Activated CD4-positive, alpha-beta memory T cell treated with anti-CD3 and anti-CD28 coated beads for 36 hours (primary cell): Measurements from ENCODE around the gene ZBTB20. TPM values are rescaled to one million over a fixed set of nuclear protein-coding genes. Genes with fewer than 3 reads are reported as not detected.

Experiments
- CTCF ChIA-PET: fragments of 350-600 bp; sonication (Branson Sonifier 250); formaldehyde crosslinking; loops from one replicate; lab custom pipeline; 2021; ENCODE audit warnings: antibody characterized with exemption, inconsistent platforms; lab: Charles Lee
- POLR2A ChIA-PET: fragments of 350-600 bp; sonication (Branson Sonifier 250); formaldehyde crosslinking; loops from one replicate; lab custom pipeline; 2021; ENCODE audit warnings: antibody characterized with exemption; lab: Charles Lee
- DNase-seq: peaks from one replicate; pipeline ENCODE4 v3.0.0-alpha.2; 2020
- H3K27ac Mint-ChIP-seq: one replicate; pipeline ENCODE4 v1.8.0; 2021; ENCODE audit warnings: mixed read lengths
- H3K27me3 Mint-ChIP-seq: one replicate; pipeline ENCODE4 v1.8.0; 2021; ENCODE audit warnings: mixed read lengths
- H3K36me3 Mint-ChIP-seq: one replicate; pipeline ENCODE4 v1.8.0; 2021; ENCODE audit warnings: mixed read lengths
- H3K4me1 Mint-ChIP-seq: one replicate; pipeline ENCODE4 v1.8.0; 2021; ENCODE audit warnings: low read depth, mixed read lengths
- H3K4me3 Mint-ChIP-seq: one replicate; pipeline ENCODE4 v1.8.0; 2021; ENCODE audit warnings: mild to moderate bottlenecking, mixed read lengths
- H3K9me3 Mint-ChIP-seq: one replicate; pipeline ENCODE4 v1.8.0; 2021; ENCODE audit warnings: mixed read lengths
- intact Hi-C: fragments of 100-400 bp; cut with micrococcal nuclease; formaldehyde crosslinking; loops from one replicate; pipeline ENCODE4 v1.15.1; 2023
- total RNA-seq, 2 experiments: library from RNA; stranded (reverse); gene quantifications; one replicate each; pipeline ENCODE4 v1.2.3, GENCODE V29; 2021

Gene ZBTB20
- total RNA-seq, 2 experiments from 2014 or later: 4.4 to 5.4 TPM

DNA sequence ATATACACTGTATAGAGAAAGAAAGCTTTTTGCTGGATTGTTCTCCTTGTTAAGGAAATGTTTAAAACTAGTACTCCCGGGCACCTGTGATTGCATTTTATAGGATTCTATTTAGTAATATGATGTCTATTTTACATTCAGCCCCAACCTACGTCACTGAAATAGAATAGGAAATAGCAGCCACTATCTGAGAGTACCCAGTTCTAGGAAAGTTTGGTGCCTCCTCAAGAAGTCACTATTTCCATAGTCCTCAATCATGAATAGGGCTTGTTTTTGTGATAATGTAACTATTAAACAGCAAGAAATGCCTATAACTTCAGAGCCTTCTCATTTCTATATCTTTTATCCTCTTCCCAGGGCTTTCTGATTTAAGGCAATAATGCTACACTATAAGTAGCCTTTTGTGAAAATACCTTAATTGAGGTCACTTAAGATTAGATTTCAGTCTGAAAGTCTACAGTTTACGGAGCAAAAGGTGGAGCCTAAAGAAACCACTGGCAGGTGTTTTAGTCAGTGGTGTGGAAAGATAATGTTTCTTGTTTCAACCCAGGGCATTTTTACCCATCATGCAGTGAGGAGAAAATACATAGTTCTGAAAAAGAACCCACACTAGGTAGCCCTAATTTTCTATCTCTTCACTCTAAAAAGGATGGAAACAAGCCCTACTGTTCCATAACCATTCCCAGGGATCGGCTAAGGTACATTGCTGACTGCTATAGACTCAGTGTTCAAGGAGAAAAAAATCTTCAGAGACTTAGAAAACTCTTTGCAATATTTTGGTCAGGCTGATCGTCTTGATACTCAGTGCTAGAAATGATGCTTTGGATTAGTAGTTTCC lies 814.5 kb downstream of the ZBTB20 start:
- CTCF ChIA-PET: interaction anchor here (2.2 kb wide), 1 partner anchor 33 kb away, joined by 13 read pairs; no protein-coding TSS in a partner anchor
- intact Hi-C loops: loop anchor here (1.0 to 2.0 kb wide), 6 partner anchors 16 to 111 kb away; no protein-coding TSS in a partner anchor
- no peak for DNase-seq
- POLR2A ChIA-PET: interaction anchor here (1.2 kb wide), 1 partner anchor 25 kb away, joined by 7 read pairs; no protein-coding TSS in a partner anchor
- Mint-ChIP-seq H3K36me3 (peaks cover 9% of the 10 kb centered on the region), H3K9me3 (no peaks in the 10 kb centered on the region), H3K27ac (peak overlapping the region; percentile 93), H3K27me3 (no peaks in the 10 kb centered on the region), H3K4me3 (peak overlapping the region; percentile 41), H3K4me1 (peaks cover 90% of the 10 kb centered on the region)

DNA sequence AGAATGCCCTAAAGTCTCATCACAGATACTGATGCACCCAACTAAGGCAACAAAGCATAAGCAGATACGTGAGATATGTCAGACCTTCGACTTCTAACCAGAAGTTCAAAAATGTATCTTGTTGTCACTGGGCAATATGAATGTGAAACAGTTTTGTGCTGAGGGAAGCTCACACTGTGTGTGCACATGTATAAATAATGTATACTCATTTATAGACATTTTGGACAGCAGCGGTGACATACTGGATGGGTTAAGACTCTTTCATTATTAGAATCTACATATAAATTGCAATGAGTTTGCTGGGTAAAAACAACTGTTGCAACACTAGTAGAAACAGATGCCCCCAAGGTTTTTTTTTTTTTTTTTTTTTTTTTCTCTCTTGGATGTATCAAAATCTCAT lies 815.4 kb downstream of the ZBTB20 start:
- Mint-ChIP-seq H3K27ac (peak overlapping the region; percentile 93), H3K27me3 (no peaks in the 10 kb centered on the region), H3K4me3 (no peak overlapping the region), H3K36me3 (peaks cover 9% of the 10 kb centered on the region), H3K4me1 (peaks cover 91% of the 10 kb centered on the region), H3K9me3 (no peaks in the 10 kb centered on the region)
- POLR2A ChIA-PET: interaction anchor here (1.2 kb wide), 1 partner anchor 25 kb away, joined by 7 read pairs; no protein-coding TSS in a partner anchor
- CTCF ChIA-PET: interaction anchor here (0.8 kb wide), 1 partner anchor 11 kb away, joined by 3 read pairs; no protein-coding TSS in a partner anchor
- DNase-seq: no peak
- intact Hi-C loops: loop anchor here (1.0 to 2.0 kb wide), 6 partner anchors 15 to 110 kb away; no protein-coding TSS in a partner anchor

DNA sequence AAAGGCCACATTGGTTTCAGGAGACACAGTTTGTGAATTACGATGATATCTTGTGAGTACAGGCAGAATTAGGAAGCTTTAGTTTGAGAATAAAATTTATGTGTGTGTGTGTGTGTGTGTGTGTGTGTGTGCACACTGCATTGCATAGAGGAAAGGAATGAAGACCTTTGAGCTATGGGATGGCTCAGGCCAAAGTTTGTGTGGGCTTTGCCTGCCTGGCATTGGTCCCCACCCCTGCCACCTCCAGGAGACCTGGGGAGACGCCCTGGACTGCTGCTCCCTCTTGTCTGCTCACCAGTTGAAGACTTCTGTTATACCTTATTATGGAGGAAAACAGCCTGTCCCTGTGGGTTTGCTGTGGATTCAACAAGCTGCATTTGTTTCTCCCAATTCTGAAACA lies 816.1 kb downstream of the ZBTB20 start:
- Mint-ChIP-seq H3K36me3 (peaks cover 9% of the 10 kb centered on the region), H3K27me3 (no peaks in the 10 kb centered on the region), H3K4me3 (no peak overlapping the region), H3K9me3 (no peaks in the 10 kb centered on the region), H3K4me1 (peaks cover 91% of the 10 kb centered on the region), H3K27ac (peak overlapping the region; percentile 93)
- intact Hi-C loops: no loop called here
- ChIA-PET POLR2A (no interaction called here), CTCF (interaction anchor here (0.8 kb wide), 1 partner anchor 10 kb away, joined by 3 read pairs; no protein-coding TSS in a partner anchor)
- no peak for DNase-seq

DNA sequence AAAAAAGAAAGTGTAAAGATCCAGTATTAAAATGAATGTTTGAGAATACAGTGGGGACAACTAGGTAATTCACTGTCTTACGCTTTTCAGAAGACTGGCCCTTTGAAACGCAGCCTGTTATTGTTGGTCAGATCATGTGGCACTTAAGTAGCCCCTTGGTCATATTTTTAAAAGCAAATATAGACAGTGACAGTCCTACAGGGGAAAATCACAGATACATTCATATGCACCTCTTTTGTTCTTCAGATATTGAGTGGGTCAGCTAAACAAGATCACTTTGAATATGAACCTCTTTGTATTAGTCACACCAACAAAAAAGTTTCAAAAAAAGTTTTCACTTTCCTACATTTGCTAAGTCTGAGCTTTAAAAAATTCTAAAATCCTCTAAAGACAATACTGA lies 817.3 kb downstream of the ZBTB20 start:
- Mint-ChIP-seq H3K9me3 (no peaks in the 10 kb centered on the region), H3K36me3 (peaks cover 9% of the 10 kb centered on the region), H3K4me3 (peak overlapping the region; percentile 35), H3K4me1 (peaks cover 91% of the 10 kb centered on the region), H3K27me3 (no peaks in the 10 kb centered on the region), H3K27ac (peak overlapping the region; percentile 84)
- ChIA-PET CTCF (interaction anchor here (0.6 to 1.4 kb wide), 6 partner anchors 9 to 634 kb away, joined by 3 to 7 read pairs (median 4); partner anchors contain the start of gene USF3), POLR2A (interaction anchor here (1.6 to 3.9 kb wide), 3 partner anchors 16 to 116 kb away, joined by 5 to 16 read pairs (median 14); no protein-coding TSS in a partner anchor)
- no peak for DNase-seq
- intact Hi-C loops: loop anchor here (1.0 kb wide), 1 partner anchor 117 kb away; no protein-coding TSS in a partner anchor

DNA sequence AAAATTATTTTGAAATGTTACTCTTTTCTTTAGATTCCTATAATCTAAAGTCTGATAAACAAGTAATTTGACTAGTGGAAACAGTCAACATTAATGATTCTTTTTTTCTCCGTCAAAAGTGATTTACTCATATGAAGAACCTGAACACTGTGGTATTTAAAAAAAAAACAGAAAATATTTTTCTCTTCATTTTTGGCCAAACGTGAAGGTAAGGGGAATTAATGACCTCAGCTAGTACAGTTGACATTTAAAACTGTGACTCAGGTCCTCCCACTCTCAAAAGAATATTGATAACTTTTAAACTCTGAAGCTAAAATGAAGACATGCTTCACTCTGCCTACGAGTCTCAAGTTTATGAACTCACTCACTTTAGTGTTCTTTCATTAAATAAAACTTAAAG lies 818.7 kb downstream of the ZBTB20 start:
- intact Hi-C loops: loop anchor here (1.0 kb wide), 1 partner anchor 12 kb away; no protein-coding TSS in a partner anchor
- Mint-ChIP-seq H3K9me3 (no peaks in the 10 kb centered on the region), H3K4me1 (peaks cover 92% of the 10 kb centered on the region), H3K4me3 (peak overlapping the region; percentile 35), H3K27me3 (no peaks in the 10 kb centered on the region), H3K36me3 (peaks cover 9% of the 10 kb centered on the region), H3K27ac (peak overlapping the region; percentile 88)
- ChIA-PET CTCF (interaction anchor here (0.7 to 1.5 kb wide), 4 partner anchors 12 to 115 kb away, joined by 3 to 5 read pairs (median 3); no protein-coding TSS in a partner anchor), POLR2A (interaction anchor here (0.7 to 3.9 kb wide), 9 partner anchors 15 to 114 kb away, joined by 4 to 16 read pairs (median 7); no protein-coding TSS in a partner anchor)
- no peak for DNase-seq

DNA sequence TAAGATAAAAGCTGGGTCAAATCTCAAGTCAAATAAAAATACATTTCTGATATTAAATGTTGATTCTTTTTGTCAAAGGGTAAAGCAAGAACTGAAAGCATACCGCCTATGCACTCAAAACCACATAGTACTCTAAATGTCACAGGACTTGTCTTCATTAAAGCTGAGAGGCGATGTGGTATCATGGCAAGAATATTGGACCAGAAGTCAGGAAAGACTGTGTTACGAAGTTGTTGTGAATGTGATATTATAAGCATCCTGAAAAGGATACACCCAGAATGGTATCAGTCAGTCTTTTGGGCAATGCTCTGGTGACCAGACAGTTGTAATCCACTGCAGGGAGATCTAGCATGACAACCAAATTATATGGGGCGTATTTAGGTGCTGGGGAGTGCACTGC lies 819.4 kb downstream of the ZBTB20 start:
- POLR2A ChIA-PET: interaction anchor here (0.7 to 3.9 kb wide), 8 partner anchors 14 to 113 kb away, joined by 3 to 16 read pairs (median 7); no protein-coding TSS in a partner anchor
- H3K4me1 Mint-ChIP-seq: peaks cover 91% of the 10 kb centered on the region

DNA sequence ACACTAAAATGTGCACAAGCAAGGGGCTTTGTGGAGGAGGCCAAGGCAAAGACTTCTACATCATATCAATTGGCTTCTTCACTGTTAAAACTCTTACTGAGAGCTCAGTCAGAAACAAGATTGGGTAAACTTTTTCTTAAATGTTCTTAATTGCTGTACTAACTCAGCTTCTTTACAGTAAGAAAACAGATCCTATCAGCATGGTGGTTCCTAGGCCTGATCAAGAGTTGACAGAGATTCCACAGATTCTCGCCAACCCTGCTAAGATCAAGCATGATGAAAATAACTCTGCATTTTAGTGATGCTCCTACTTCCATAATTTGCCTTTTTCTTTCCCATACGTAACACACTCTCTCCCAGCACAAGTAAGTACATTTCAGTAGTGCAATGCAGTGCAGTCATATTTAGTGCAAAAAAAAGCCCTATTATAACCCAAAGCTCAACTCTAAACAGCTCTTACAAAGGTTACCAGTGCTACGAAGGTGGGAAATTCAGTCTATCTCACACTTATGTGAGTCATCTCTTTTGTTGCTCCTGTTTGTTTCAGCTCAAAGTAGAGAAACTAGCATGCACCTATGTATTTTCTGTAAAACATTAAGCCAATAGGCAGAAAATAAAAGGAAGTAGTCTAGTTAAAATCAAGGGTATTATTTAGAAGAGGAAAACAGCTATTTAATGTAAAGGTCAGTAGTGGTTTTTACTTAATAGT lies 823.4 kb downstream of the ZBTB20 start:
- DNase-seq: no peak
- no peaks in the 10 kb centered on the region for H3K27me3 Mint-ChIP-seq
- H3K36me3 Mint-ChIP-seq: peaks cover 2% of the 10 kb centered on the region
- H3K4me3 Mint-ChIP-seq: peak overlapping the region; percentile 21
- peak overlapping the region; percentile 90 for H3K27ac Mint-ChIP-seq
- H3K9me3 Mint-ChIP-seq: no peaks in the 10 kb centered on the region
- ChIA-PET CTCF (interaction anchor here (0.6 to 4.9 kb wide), 9 partner anchors 10 to 1305 kb away, joined by 3 to 28 read pairs (median 3); no protein-coding TSS in a partner anchor), POLR2A (interaction anchor here (0.7 to 3.3 kb wide), 7 partner anchors 10 to 267 kb away, joined by 3 to 14 read pairs (median 9); partner anchors contain the start of gene TIGIT)
- intact Hi-C loops: no loop called here
- peaks cover 85% of the 10 kb centered on the region for H3K4me1 Mint-ChIP-seq

More for the DNA sequence above, 819.4 kb downstream of the ZBTB20 start:
- Mint-ChIP-seq H3K36me3 (peaks cover 9% of the 10 kb centered on the region), H3K27me3 (no peaks in the 10 kb centered on the region), H3K9me3 (no peaks in the 10 kb centered on the region), H3K4me3 (peak overlapping the region; percentile 46), H3K27ac (peak overlapping the region; percentile 88)
- intact Hi-C loops: loop anchor here (1.0 kb wide), 1 partner anchor 11 kb away; no protein-coding TSS in a partner anchor
- CTCF ChIA-PET: interaction anchor here (0.7 to 1.5 kb wide), 5 partner anchors 11 to 114 kb away, joined by 3 to 5 read pairs (median 3); no protein-coding TSS in a partner anchor
- DNase-seq: no peak

DNA sequence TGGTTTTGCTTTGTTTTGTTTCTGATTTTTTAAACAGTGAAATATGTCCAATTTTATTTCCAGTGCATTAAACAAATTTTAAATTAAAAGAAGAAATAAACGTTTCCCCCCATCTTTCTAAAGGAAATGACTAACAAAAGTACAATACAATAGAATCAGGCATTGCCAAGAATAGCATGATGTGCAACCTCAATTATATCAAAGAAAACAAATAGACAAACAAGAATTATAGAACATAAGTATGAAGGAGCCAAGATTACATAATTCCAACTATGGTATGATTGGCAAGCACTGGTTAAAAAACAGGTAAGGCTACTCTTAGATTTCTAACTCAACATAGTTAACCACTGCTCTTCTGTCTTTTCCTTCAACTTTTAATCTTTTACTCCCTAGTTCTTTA lies 826.8 kb downstream of the ZBTB20 start:
- H3K4me3 Mint-ChIP-seq: no peak overlapping the region
- no peaks in the 10 kb centered on the region for H3K27me3 Mint-ChIP-seq
- ChIA-PET CTCF (interaction anchor here (0.8 to 1.1 kb wide), 3 partner anchors 11 to 30 kb away, joined by 3 to 4 read pairs (median 3); no protein-coding TSS in a partner anchor), POLR2A (interaction anchor here (1.6 kb wide), 1 partner anchor 29 kb away, joined by 5 read pairs; no protein-coding TSS in a partner anchor)
- H3K4me1 Mint-ChIP-seq: peaks cover 86% of the 10 kb centered on the region
- H3K36me3 Mint-ChIP-seq: peaks cover 3% of the 10 kb centered on the region
- intact Hi-C loops: no loop called here
- no peak for DNase-seq
- no peaks in the 10 kb centered on the region for H3K9me3 Mint-ChIP-seq
- no peak overlapping the region for H3K27ac Mint-ChIP-seq

DNA sequence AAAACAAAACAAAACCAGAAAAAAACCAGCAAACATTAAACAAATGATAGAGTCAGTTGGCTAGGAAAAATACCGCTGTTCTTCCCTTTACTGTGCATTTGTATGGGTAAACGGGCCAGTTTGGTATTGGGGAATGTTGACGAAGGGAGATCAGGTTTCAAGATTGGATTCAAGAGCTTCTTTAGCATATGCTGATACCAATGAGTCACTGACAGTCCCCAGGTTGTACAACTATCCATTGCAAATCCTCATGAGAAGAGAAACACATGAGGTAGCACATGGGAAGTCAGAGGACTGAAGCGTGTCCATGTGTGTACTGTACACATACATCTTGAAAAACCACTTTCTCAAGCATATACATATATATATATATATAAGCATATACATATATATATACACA lies 827.6 kb downstream of the ZBTB20 start:
- H3K4me3 Mint-ChIP-seq: no peak overlapping the region
- H3K27me3 Mint-ChIP-seq: no peaks in the 10 kb centered on the region
- no peak overlapping the region for H3K27ac Mint-ChIP-seq
- no peak for DNase-seq
- ChIA-PET POLR2A (interaction anchor here (1.0 to 1.6 kb wide), 2 partner anchors 24 to 28 kb away, joined by 3 to 5 read pairs; no protein-coding TSS in a partner anchor), CTCF (interaction anchor here (0.9 kb wide), 1 partner anchor 29 kb away, joined by 4 read pairs; no protein-coding TSS in a partner anchor)
- H3K4me1 Mint-ChIP-seq: peaks cover 85% of the 10 kb centered on the region
- H3K9me3 Mint-ChIP-seq: no peaks in the 10 kb centered on the region
- H3K36me3 Mint-ChIP-seq: peaks cover 7% of the 10 kb centered on the region
- intact Hi-C loops: loop anchor here (10.0 kb wide), 1 partner anchor 1335 kb away; no protein-coding TSS in a partner anchor

DNA sequence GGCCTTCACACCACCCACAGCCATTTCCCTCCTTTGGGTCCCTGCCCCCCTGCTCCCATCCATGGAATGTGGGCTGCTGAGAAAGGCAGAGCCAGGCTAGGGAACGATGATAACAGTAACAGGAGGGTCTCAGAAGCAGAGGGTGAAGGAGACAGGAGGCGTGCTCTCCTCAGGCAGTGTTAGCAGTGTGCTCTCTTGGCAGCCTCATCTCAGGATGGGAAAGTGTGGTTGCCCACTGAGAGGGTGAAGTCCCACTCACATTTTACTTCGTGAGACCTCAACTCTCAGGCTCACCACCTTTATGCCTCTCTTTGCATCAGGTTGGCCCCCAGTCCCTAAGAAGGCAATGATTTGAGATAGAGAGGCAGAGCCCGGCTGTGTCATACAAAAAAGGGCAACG lies 828.8 kb downstream of the ZBTB20 start:
- Mint-ChIP-seq H3K9me3 (no peaks in the 10 kb centered on the region), H3K4me3 (no peak overlapping the region), H3K36me3 (peaks cover 14% of the 10 kb centered on the region), H3K4me1 (peaks cover 85% of the 10 kb centered on the region), H3K27me3 (no peaks in the 10 kb centered on the region), H3K27ac (peak overlapping the region; percentile 68)
- POLR2A ChIA-PET: no interaction called here
- intact Hi-C loops: loop anchor here (10.0 kb wide), 1 partner anchor 1337 kb away; no protein-coding TSS in a partner anchor
- CTCF ChIA-PET: no interaction called here
- DNase-seq: peak; percentile 58
